NCI-H524 treated with DMSO at 0.1 percent for 48 hours (cell line): ENCODE measurements around the gene ATRNL1.
"Not testable (repeated sequence)": the region's sequence is repeated elsewhere in the genome, so short reads cannot be mapped to it uniquely, and the experiment has no call there.

Source experiments
- DNase-seq: peaks from one replicate; lab custom pipeline; 2025; lab: John Stamatoyannopoulos, UW

The ATRNL1 gene

GRCh38 chr10:115761166-115761565 is 668.0 kb downstream of the ATRNL1 start:
- DNase-seq, result no peak

- no peak for DNase-seq
Measured at GRCh38 chr10:115762029-115762428, 668.9 kb downstream of the ATRNL1 start.

DNA sequence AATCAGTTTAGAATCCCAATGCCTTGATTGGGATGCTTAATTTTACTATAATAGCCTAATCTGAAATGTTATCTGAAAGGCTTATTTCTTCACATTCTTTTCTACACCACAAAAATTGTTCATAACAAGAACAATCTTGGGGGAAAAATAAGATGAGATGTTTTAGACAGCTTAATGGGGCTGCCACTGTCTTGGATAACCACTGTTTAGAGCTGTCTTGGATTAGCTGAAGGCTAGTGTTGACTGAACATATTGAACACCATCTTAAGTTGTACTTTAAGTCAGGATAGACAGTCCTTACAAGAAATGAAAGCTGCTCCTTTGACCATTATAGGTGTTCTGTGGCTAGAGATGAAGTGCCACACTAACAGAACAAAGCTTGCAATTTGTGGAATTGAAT is 678.6 kb downstream of the ATRNL1 start:
- no peak for DNase-seq

GRCh38 chr10:115772606-115773005 is 679.4 kb downstream of the ATRNL1 start:
- no peak for DNase-seq

GRCh38 chr10:115773832-115774231 is 680.7 kb downstream of the ATRNL1 start:
- DNase-seq, result no peak

DNA sequence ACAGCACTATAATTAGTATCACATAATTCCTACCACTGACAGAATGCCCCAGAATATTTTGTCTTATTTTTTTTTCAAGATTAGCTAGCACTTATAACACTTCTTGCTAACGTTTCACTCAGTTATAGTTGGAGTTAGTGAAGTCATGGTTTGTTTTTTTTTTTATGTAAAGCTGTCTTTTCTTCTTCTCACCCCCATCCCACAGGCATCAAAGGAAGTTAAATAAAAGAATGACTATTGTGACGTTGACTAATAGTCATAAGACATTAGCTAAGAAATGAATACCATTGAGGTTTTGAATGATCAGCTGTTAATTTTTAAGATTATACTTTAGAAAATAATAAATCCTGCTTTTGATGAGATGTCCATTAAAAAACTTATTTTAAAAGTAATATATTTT is 681.6 kb downstream of the ATRNL1 start:
- DNase-seq, result no peak

DNA sequence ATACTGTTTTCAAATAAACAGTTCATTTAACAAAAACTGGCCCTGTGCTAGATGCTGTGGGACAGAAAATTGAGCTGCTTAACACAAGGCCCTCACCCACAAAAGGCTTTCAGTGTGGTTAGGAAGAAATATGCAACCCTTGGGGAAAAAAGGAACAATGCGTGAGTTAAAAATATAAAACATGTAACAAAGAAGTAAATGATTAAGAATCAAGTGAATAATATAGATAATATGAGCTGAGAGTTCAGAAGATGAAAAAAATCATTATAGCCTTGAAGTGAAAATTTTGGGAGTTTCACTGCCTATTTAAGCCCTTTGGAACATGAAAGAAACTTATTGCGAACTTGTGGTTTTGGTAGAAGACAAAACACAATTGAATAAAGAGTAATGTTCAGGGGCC is 684.5 kb downstream of the ATRNL1 start:
- DNase-seq, result no peak

- no peak for DNase-seq
Measured at GRCh38 chr10:115790220-115790619, 697.1 kb downstream of the ATRNL1 start.

DNA sequence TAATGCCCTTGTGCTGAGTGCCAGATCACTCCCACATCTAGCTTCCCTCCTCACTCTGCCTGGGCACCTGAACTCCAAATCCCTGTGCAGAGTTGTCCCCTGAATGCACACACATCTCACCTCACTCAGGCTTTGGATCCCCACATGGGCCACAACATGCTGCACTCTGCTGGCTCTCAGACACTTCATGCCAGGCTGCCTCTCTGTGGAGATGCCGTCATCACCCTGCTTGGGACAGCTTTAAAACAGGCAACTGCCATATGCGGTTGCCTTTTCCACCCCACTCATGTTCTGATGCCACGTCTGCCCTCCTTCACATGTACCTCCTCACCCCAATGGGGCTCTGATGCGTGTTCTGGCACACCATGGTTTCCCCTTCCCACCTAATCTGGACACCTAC is 702.8 kb downstream of the ATRNL1 start:
- DNase-seq, result no peak

- no peak for DNase-seq
Measured at GRCh38 chr10:115801457-115801856, 708.3 kb downstream of the ATRNL1 start.

DNA sequence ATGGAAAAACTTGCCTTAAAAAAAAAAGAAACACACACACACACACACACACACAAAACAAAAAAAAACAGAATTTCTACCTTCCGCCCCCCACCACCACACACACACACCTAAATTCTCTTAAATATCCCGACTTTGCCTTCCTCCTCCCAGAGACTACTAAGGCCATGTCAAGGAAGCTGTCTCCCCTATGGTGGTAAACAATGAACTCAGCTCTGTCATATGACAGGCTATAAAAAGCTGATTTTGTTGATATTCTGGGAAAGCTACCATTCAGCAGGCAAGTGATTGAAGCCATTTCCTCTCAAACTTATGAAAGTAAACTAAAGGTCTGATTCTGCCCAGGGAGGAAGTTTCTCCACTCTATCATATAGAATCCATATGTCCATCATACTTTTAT is 708.8 kb downstream of the ATRNL1 start:
- DNase-seq, result no peak

DNA sequence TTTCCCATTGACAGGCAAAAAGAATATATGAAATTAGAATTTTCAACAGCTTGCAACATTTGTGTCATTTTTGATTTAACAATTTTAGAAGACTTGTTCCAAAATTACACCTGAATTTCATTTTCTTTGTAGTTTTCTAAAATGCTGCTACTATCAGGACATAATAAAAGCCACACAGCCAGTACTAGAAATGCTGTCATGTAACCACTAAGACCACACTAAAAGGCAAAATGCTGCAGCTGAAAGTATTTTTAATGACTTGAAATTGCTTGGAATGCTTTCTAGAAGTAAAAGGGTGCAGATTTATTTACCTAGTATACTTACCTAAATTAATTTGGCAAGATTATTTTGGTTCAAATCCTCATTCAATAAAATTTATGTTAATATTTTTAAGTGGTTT is 709.7 kb downstream of the ATRNL1 start:
- DNase-seq, result no peak

DNA sequence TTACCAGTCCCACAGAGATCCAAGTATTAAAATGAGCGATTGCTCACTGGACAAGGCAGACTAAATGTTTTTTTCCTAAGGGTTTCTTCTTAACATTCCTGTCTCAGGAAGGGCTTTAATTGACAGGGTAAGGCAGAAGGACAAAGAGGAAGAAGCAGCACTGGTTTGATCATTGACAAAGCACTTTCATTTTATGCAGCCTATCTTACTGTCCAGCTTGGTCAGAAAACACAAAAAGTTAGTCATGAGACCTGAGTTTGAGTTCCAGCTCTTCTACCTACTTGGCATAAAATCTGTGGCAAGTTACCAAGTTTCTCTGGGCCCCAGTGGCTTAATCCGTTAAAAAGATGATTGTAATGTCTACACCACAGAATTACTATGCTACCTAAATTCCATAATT is 721.4 kb downstream of the ATRNL1 start:
- no peak for DNase-seq

- no peak for DNase-seq
Measured at GRCh38 chr10:115818012-115818411, 724.8 kb downstream of the ATRNL1 start.

DNA sequence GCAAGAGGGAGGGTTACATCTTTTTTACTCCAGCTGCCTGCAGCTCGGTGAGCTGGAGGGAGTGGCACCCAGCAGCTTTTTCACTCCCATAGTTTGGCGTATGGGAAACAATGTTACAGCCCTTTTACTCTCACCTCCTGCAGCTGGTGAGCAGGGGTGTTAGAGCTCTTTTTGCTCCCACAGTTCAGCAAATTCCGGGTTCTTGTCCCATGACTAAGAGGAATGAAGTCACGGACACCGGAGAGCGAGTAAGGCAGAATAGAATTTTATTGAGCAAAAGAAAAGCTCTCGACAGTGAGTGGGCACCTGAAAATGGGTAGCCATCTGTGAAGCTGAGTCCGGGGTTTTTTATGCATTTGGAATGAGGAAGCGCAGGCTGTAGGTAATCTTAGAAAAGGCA is 733.2 kb downstream of the ATRNL1 start:
- DNase-seq, result no peak

- DNase-seq, result no peak
Measured at GRCh38 chr10:115827231-115828009, 734.3 kb downstream of the ATRNL1 start.

GRCh38 chr10:115828182-115828581 is 735.0 kb downstream of the ATRNL1 start:
- not testable (repeated sequence) for DNase-seq

- DNase-seq, result peak; percentile 0
Measured at GRCh38 chr10:115829521-115830205, 736.5 kb downstream of the ATRNL1 start.

GRCh38 chr10:115830265-115830970 is 737.3 kb downstream of the ATRNL1 start:
- DNase-seq, result no peak

- DNase-seq, result no peak
Measured at GRCh38 chr10:115831016-115831415, 737.9 kb downstream of the ATRNL1 start.

- no peak for DNase-seq
Measured at GRCh38 chr10:115833119-115833518, 740.0 kb downstream of the ATRNL1 start.

DNA sequence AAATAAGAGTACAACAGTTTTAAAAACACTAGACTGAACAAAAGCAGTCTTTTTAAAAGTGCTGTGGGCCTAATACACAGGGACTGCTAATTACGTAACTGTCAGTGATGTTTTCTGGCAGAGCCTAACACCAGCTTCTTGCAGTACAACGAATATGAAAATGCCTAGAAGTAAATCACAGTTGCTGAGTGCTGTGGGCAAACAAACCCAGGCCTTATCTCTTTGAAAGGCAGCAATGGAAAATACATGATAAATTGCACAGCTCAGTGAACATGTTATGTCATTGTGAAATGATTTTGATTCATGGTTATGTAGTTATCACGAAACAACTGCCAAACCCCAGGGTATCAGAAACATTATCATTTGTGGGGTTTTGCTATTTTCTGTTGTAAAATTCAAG is 751.4 kb downstream of the ATRNL1 start:
- no peak for DNase-seq

DNA sequence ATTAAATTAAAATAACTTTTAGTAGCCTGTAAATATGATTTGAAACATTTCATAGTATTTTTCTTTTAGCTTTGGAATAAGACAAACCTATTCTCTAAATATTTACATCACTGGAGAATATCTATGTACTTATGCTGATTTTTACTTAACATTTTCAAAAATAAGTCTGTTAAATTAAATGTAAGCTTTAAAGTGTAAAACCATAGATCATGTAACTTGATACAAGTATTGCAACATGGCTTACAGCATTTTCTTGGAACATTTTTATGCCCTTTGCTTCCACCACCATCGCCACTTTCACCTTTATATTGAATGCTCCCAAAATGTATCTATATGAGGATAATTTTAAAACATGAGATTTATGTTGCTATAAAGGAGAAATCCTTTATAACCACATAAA is 752.8 kb downstream of the ATRNL1 start:
- no peak for DNase-seq
